Left renal cortex interstitium (tissue), 4 donors: Measurements from ENCODE around the gene PARP12. TPM values are rescaled to one million over a fixed set of nuclear protein-coding genes. Genes with fewer than 3 reads are reported as not detected.

Experiments
- DNase-seq, 4 donors: peaks; one replicate each; pipeline ENCODE4 v3.0.0-alpha.2; 2013; ENCODE audit warnings: low read depth in 4 of 4, low spot score in 2 of 4, missing footprints in 1 of 4
- polyA plus RNA-seq, 4 donors: library from polyadenylated mRNA; unstranded; fragments of 120-200 nt; gene quantifications; one replicate each; pipeline ENCODE4 v1.2.1, GENCODE V29; 2013; ENCODE audit not compliant: insufficient read length in 4 of 4

The PARP12 gene
- polyA plus RNA-seq, 4 donors, result 12.3 to 23.3 (median 17.7) TPM

DNA sequence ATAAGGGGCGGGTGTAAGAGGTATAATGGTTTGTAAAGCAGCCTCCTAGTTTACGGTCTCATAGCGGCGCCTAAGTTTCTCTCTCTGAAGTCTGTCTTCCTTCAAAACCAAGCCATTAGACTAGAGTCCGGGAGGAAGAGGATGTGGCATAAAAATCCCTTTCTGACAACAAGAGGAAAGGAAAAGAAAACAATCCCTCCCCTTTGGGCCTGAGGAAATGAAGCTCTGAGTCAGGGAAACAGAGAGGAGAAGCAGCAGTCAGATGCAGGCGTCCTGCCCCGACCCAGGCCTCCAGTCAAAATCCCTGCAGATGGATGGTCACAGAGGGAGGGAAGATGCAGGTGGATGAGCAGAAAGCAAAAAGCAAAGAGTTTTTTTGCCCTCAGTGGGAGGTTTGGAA is 23.7 kb downstream of the PARP12 start:
- DNase-seq, result no peak

DNA sequence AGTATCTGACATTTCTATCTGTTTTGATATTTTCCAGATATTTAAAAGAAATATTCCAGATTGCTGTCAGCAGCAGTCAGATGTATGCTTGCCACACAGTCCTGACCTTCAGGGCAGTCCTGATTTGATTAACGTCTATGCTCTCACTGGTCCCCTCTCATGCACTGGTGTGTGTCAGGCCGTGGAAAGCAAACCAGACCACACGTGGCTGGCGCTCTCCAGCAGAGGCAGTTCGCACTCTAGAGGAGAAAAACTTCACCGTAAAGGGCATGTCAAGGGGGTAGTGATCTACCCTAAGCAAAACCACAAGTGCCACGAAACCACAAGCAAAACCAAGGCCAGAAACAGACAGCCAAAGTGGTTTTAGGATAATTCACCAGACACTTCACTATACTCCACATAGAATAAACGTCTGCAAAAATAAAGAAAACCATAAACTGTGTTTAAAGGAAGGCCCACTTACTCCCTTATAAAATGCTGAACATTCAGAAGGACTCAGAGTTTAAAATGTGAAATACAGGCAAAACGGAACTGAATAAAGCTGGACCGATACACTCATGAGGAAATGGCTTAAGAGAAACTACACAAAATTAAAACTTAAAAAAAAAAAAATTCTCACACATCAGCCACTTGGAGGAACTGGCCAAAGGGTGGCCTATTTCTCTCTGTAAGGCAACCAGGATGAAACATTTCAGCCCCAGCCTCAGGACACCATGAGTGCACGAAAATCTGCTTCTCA is 26.4 kb downstream of the PARP12 start:
- DNase-seq, result no peak

DNA sequence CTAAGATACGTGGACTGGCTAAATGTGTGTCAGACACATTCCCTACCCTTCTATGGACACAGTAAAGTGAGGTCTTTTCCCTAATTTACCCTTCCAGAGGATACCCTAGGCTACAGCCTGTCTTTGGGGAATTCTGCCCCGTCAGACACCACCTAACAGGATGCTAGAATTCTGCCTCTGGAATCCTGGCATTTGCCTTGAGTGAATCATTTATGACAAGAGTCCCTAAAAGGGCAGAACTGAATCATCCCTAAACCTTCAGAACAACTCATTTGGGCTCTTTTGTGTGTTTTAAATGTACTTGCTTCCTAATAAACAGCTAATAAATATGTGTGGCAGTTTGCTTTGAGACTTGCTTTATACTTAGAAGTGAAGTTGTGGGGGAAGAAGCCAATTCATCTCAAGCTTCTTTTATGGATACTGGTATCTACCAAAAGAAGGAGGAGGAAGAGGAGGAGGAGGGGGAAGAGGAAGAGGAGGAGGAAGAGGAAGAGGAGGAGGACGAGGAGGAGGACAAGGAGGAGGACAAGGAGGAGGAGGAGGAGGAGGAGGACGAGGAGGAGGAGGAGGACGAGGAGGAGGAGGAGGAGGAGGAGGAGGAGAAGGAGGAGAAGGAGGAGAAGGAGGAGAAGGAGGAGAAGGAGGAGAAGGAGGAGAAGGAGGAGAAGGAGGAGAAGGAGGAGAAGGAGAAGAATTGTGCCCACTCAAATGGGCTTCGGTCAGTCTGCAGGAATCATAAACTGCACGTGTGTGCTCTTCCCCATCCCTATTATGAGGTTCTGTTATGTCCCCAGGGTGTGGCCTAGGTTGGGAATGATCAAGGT is 27.1 kb downstream of the PARP12 start:
- no peak for DNase-seq

DNA sequence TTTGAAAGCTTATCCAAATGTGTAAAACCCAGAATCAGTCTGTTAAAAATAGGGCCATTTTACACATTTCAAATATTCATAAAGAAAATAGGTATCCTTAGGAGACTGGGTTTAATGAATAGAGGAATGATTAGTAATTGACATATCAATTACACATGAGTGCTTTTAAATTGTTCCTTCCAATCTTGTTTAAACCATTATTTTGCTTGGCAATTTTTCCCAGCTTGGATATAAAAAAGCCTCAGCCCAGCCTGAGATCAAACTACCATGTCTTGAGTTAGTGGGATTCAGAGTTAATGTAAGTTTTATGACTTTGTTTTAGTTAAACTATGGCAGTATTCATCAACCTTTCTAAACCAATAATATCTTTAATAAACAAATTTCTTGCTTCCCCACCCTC is 28.3 kb downstream of the PARP12 start:
- no peak for DNase-seq

DNA sequence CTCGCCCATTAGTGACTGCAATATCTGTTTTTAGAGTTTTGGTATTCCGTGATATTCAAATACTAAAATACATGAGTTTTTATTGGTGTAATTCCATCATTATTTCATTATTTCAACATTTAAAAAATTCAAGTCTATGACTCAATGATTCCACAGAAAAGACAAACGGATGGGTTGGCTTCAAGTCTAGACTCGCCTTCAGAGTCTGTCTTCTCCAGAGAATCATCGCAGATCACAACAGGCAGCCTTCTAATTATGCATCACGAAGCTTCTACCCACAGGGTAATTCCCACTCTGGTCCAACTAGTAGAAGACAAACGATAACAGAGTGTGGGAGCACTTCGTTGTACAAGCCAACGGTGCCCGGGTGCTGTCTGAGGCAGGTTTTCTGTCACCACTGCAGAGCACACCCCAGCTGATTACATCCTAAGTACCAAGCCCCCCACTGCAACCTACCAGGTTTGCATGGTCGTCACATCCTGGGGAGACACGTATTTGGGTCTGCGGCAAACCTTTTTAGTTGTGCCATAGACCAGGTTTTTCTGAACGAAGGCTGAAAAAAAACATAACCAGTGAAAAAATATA is 28.9 kb downstream of the PARP12 start:
- no peak for DNase-seq

DNA sequence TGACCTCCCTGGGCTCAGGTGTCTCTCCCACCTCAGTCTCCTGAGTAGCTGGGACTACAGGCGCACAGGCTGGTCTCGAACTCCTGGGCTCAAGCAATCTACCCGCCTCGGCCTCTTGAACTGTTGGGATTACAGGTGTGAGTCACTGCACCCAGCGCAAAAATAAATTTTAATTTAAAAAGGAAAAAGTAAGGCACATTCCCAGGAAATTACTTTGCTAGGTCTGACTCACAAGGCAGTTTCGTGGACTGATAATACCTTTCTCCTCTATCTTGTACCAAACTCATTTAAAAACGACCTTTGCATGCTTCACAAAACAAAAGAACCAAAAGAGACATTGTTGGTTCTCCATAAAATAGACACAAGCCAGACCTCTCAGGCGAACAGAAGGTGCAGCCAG is 29.7 kb downstream of the PARP12 start:
- no peak for DNase-seq

DNA sequence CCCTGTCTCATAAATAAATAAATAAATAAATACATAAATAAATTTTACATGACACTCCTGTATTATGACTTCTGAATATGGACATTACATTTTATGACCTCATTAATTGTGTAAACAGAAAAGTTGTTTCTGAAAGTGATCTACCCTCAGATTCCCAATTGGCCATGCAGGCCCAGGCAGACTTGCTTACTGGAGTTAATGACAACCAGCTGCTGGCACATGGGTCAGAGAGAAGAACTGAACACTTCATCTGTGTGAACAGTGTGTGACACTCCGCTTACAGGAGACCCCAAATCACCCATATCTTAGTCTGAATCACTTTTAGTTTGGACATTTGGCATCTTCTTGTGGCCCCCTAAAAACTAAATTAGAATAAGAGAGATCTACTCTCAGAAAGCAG is 31.4 kb downstream of the PARP12 start:
- DNase-seq, result no peak

DNA sequence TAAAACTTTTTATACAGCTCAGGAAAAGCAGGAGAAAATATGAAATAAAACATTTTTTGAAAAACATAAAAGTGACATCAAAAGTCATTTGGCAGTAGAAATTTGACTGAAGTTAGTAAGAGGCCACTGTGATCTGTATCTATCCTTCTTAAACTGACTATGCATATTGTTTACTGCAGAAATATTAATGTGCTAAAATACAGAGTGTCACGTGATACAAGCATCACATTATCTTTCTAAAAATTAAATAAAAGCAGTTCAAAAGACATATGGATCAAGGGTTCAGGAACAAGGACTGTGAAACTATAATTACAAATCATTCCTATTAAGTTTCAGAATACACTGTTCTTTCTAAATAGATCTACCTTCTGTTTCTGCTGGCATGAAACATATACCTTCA is 33.7 kb downstream of the PARP12 start:
- DNase-seq, result no peak

DNA sequence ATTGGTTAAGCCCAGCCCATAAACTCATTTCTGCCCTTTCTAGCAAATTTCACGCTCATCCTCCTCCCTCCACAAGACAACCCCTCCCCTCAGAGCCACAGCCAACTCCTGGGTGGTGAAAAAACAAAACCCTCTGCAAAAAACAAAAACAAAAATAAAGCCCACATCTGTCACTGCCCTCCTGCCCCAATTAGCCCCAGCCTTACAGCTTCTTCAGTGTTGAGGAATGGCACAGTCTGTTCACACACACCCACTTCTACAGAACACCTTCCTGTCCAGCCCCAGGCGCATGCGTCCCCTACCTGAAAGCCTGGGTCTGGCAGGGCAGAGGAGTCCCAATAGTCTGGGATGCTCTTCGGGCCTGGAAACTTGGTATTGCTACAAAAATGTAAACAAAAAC is 34.4 kb downstream of the PARP12 start:
- DNase-seq, result no peak

DNA sequence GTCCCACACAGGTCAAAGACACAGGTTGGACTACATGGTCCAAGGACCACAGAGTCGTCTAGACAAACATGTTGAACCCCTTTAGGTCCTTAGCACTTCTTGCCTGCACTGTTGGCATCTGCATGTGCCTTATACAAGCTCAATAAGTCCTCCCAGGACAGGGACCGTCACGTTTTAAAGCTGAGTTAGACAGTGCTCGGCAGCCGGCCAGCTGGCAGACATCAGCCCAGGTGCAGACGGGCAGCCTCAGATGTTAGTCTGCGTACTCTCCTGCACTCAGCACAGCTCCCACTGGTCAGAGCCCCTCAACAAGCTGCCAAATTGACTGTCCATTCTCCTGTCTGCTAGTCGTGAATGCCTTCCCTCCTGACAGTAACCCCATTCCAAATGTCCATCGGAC is 34.9 kb downstream of the PARP12 start:
- no peak for DNase-seq

DNA sequence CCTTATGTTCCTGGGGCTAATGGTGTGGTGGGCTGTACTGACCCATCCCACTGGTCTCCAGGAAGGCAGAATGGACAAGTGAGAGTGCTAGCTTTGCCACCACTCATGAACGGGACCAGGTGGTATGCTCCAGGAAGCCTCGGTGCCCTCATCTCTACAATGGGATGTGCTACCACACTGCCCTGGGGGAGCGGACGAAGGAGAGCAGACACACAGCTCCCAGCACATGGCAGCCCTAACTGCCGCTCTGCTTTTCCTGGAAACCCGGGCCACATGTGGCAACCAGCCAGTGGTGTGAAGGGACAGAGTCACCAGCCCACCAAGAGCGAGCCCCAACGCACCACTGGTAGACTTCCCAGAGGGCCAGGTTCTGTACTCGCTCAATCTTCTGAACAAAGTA is 35.8 kb downstream of the PARP12 start:
- no peak for DNase-seq

DNA sequence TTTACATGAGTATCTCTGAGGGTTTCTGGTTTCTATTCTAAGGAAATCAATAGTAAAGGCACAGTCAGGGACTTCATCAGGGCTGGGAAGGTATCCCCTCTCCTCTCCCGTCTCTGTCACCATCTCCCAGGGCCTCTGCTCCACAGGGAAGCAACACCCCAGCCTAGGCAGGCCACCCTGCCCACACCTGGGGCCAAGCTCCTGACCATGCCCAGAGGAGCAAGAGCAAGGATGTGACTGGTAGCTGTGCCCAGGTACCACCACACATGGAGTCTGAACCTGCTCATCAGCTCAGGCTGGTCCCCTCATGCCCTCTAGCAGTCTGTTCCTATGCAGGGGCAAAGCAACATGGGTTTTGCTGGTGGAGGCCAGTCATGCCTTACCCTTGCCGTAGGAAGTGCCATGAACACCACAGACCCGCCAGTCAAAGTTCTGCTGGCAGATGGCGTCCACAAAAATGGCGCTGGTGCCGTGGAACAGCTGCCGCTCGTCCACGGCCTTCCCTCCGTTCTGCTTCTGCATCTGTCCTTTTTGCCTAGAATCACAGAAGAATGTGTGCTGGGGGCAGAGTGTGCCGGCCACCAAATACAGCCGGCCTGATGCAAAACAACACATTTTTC is 36.8 kb downstream of the PARP12 start:
- no peak for DNase-seq

DNA sequence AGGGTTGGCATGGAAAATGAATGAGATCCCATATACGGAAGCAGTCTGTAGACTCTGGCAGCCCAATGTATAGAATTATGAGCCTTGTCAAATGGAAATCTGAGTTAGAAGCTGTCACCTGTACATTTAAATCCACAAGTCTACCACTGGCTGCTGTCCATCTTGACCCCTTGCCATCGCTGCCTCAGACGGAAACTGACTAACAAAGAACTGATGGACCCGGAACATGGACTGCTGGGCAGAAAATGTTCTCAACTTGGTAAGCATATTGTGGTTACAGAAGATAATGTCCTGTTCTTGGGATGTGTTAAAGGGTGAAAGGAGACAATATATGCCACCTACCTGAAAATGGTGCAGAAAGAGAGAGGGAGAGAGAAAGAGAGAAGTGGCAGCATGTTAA is 37.5 kb downstream of the PARP12 start:
- DNase-seq, result no peak

DNA sequence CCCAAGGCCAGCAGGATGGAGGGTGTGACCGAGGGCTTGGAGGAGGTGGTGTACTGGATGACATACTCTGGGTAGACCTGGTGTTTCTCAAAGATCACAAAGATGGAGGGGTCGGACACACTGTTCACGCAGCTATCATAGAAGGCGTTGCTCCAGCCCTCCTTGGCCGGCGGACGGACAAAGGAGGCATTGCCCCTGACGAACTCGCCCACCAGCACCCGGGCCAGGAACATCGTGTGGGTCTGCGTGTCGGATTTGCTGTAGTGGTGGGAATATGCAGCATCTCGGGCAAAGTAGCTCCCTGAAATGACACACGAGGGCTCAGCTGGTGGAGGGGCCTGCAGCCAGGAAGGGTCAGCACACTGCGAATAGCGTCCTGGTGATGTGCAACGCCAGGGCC is 38.2 kb downstream of the PARP12 start:
- DNase-seq, result no peak

DNA sequence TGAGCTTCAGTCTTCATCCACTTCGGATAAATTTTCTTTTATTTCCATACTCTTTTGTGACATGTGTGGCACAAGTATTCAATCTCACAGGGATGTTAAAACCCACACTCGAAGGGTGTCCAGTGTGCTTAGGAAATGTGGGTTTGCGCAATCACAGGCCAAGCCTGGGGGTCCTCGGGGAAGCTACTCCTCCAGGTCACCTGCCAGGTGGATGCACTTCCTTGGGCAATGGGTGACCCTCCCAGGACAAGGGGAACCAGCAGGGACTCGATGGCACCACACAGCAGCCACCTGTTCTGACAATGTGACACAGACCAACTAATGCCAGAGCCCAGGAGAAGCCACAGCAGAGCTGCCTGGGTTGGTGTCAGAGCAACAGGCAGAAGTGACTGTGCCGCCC is 39.0 kb downstream of the PARP12 start:
- DNase-seq, result no peak

DNA sequence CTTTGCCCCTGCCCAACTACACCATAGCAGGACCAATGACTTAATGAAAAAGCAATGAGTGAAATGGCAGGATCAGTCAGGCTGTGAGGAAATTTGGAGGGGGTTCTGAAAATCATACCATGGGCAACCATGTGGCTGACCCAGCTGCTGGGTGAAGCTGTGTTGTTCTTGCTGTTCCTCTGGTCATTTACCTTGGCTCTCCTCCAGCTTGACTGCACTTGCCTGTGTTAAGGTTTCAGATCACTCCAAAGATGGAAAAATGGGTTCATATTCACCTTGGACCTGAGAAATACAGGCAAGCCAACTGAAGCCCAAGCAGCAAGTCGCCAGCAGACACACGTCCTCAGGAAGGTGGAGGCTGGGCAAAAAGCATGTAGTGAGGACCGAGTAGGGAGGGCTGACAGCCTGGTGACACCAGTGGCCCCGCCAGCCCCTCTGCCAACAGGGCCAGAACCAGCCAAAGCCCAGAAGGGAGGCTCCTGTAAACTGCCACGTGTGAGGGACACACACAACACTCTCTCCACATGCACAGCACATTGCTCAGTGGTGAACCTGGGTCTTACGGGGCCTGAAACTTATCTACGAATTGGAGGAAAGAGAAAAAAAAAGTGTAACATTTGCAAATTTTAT is 40.1 kb downstream of the PARP12 start:
- no peak for DNase-seq

DNA sequence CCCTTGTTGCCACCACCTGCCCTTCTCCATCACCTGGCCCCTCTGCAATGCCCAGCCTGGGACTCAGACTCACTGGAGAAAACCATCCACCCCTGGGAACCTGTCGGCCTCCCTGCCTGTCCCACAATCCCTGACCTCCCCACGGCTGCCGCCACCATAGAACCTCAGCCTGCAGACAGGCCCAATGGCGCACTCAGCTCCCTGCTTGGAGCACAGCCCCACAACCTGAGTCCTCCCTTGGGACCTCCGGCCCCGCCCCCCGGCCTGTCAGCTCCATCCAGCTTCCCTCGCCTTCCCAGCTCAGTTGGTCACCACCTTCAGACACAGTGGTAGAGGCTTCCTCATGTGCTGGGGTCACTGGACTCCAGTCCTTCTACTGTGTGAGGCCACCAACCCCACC is 41.1 kb downstream of the PARP12 start:
- no peak for DNase-seq

DNA sequence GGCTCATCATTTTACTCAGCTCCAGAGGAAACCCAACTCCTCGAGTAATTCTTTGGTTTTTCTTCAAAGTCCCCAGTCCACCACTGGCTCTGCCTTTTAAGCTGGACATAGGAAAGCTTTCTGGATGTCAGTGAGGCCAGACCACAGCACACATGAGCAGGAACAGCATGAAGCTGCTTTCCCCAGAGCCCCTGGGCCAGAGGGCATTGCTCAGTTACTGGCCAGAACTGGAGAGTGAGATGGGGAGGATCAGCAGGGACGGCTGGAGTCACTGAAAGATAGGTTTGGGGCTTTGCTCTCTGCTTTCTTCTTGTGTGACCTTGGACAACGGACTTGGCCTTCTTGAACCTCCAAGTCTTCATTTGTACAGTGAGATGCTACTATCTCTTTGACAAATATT is 43.1 kb downstream of the PARP12 start:
- DNase-seq, result no peak

DNA sequence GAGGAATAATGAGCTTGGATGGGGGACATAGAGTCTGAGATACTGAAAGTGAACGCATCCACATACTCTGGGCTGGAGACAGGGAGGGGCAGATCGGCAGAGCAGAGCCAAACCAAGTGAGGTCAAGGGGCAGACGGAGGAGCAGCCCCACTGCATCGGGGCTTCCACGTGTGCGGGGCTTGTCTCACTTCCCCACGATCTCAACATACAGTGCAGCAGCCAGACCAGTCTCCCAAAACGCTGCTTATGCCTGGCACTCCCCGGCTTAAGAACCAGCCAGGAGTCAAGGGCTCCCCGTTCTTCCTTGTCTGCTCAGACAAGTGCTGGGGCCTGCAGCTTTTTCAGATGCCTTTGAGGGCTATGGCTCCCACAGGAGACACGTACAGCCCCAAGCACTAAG is 43.6 kb downstream of the PARP12 start:
- DNase-seq, result no peak

DNA sequence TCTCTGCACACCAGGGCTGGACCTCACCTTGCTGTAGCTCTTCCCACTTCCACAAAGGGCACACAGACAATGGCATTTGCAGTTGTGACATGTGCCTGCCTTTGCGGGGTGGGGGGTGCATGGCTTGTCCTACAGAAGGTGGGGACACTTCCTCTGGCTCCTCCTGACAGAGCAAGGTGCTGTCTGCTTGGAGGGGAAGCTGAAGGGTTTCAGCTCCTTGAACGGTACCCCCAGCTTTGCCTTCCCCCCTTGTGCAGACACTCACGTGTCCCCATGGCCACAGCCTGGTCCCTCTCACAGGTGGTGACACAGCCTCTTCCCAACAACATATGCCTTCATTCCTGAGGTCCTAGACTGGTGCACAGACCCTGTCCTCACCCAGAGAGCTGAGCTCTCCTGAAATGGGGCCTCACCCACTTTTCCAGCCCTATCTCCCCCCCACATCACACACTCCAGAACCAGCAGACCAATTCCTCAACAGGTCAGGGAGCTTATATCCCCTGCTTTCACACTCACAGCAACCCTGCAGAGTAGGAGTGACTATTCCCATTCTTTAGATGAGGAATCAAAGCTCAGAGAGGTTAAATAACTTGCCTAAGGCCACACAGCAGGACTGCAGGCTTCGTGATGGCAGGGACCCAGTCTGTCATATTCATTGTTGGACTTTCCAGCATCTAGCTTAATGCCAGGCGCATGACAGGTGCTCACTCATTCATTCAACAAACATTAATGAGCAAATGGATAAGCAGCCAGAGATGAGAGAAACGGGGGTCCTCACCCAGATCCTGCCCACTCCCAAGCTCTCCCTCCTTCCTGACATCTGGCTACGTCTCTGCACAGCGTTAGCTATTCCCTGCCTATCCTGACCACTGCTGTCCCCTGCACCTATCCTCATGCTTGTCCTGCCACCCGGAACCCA is 44.4 kb downstream of the PARP12 start:
- no peak for DNase-seq
